H1 (cell line): ENCODE results near the gene PID1. TPM values are rescaled to one million over a fixed set of nuclear protein-coding genes. Genes with fewer than 3 reads are reported as not detected.

Source experiments
- CTCF ChIA-PET: fragments of 300-600 bp; sonication (Branson Sonifier 250); formaldehyde crosslinking; loops from one replicate; lab custom pipeline; 2021; ENCODE audit not compliant: partially characterized antibody; lab: Charles Lee
- POLR2A ChIA-PET: fragments of 300-600 bp; sonication (Branson Sonifier 250); formaldehyde crosslinking; loops from one replicate; lab custom pipeline; 2021; ENCODE audit warnings: inconsistent platforms; ENCODE audit not compliant: partially characterized antibody; lab: Charles Lee
- DNase-seq, 2 experiments: peaks; one replicate each; pipeline versions ENCODE4 v3.0.0 to v3.0.0-alpha.2; 2010 to 2022; ENCODE audit warnings: low spot score in 2 of 2, low read depth in 1 of 2, mixed read lengths in 1 of 2
- FAIRE-seq: peaks from 2 replicates; lab custom pipeline; 2011; peaks lifted over from hg19 to GRCh38; lab: Jason Lieb, UNC
- H2AFZ ChIP-seq: 2 replicates; pipeline ENCODE4 v1.8.1; 2012; ENCODE audit warnings: low read length, inconsistent platforms
- H2AK5ac ChIP-seq: 2 replicates; pipeline ENCODE4 v1.6.1; 2013; ENCODE audit warnings: low read depth, low read length
- H2BK120ac ChIP-seq: replicated peaks from 2 replicates; pipeline ENCODE3; 2013; ENCODE audit warnings: low read depth, low read length, inconsistent platforms
- H2BK12ac ChIP-seq: 2 replicates; pipeline ENCODE4 v1.6.1; 2013; ENCODE audit warnings: low read depth, low read length
- H2BK15ac ChIP-seq: 2 replicates; pipeline ENCODE4 v1.6.1; 2013; ENCODE audit warnings: low read length
- H2BK20ac ChIP-seq: 2 replicates; pipeline ENCODE4 v1.6.1; 2013; ENCODE audit warnings: low read length
- H2BK5ac ChIP-seq: 2 replicates; pipeline ENCODE4 v1.6.1; 2013; ENCODE audit warnings: low read depth, low read length
- H3K14ac ChIP-seq: 2 replicates; pipeline ENCODE4 v1.6.1; 2013; ENCODE audit warnings: inconsistent platforms; ENCODE audit not compliant: insufficient read length
- H3K18ac ChIP-seq: 2 replicates; pipeline ENCODE4 v1.6.1; 2013; ENCODE audit warnings: low read length; ENCODE audit errors: extremely low read depth
- H3K23ac ChIP-seq: 2 replicates; pipeline ENCODE4 v1.6.1; 2013; ENCODE audit warnings: inconsistent platforms; ENCODE audit not compliant: insufficient read length
- H3K23me2 ChIP-seq: 2 replicates; pipeline ENCODE4 v1.6.1; 2013; ENCODE audit warnings: low read depth, low read length
- H3K27ac ChIP-seq: 2 replicates; pipeline ENCODE4 v1.6.1; 2011; ENCODE audit warnings: low read depth, low read length, inconsistent platforms
- H3K27me3 ChIP-seq, 4 experiments: replicated peaks in 1 of 4; 1 replicate in 1 of 4; 2 replicates in 3 of 4; pipeline versions ENCODE4 v1.6.1 to v1.8.1; 2011 to 2013; ENCODE audit warnings: low read length in 3 of 4, mild to moderate bottlenecking in 3 of 4, inconsistent platforms in 2 of 4, mixed read lengths in 2 of 4, moderate library complexity in 1 of 4; ENCODE audit not compliant: control insufficient read depth in 3 of 4, insufficient read depth in 3 of 4; ENCODE audit errors: extremely low read depth in 1 of 4
- H3K36me3 ChIP-seq, 4 experiments: 2 replicates each; pipeline versions ENCODE4 v1.6.1 to v1.8.1; 2011 to 2013; ENCODE audit warnings: mild to moderate bottlenecking in 4 of 4, low read length in 3 of 4, moderate library complexity in 2 of 4, control low read depth in 1 of 4, inconsistent platforms in 1 of 4; ENCODE audit not compliant: insufficient read depth in 4 of 4, control insufficient read depth in 2 of 4
- H3K4ac ChIP-seq: replicated peaks from 2 replicates; pipeline ENCODE3; 2013; ENCODE audit warnings: low read length, low read depth, mixed read lengths, inconsistent platforms; ENCODE audit not compliant: insufficient read length
- H3K4me1 ChIP-seq, 4 experiments: replicated peaks in 1 of 4; 1 replicate in 1 of 4; 2 replicates in 3 of 4; pipeline versions ENCODE4 v1.6.1 to v1.8.1; 2011 to 2013; ENCODE audit warnings: low read length in 3 of 4, inconsistent platforms in 2 of 4, mixed read lengths in 1 of 4; ENCODE audit not compliant: insufficient read depth in 4 of 4, control insufficient read depth in 3 of 4
- H3K4me2 ChIP-seq, 2 experiments: 2 replicates each; pipeline versions ENCODE4 v1.6.1 to v1.8.1; 2011 to 2013; ENCODE audit warnings: low read depth in 2 of 2, low read length in 2 of 2, control low read depth in 1 of 2, inconsistent platforms in 1 of 2, mild to moderate bottlenecking in 1 of 2; ENCODE audit not compliant: insufficient read depth in 1 of 2
- H3K4me3 ChIP-seq, 4 experiments: fragments of 200-600, 300-600 bp in 1 of 4; sonication (generic), shearing (Covaris generic), sonication (Bioruptor Twin) in 1 of 4; 2 replicates each; pipeline versions ENCODE4 v1.5.1 to v1.8.1; 2011 to 2016; ENCODE audit warnings: low read length in 4 of 4, low read depth in 3 of 4, control low read depth in 2 of 4, inconsistent platforms in 2 of 4, mild to moderate bottlenecking in 2 of 4, mixed read lengths in 1 of 4, moderate library complexity in 1 of 4; ENCODE audit not compliant: insufficient read depth in 2 of 4; ENCODE audit errors: extremely low read depth in 1 of 4
- H3K56ac ChIP-seq: replicated peaks from 2 replicates; pipeline ENCODE3; 2013; ENCODE audit warnings: low read depth, mild to moderate bottlenecking, mixed read lengths, low read length, inconsistent platforms; ENCODE audit not compliant: insufficient read length
- H3K79me1 ChIP-seq: 2 replicates; pipeline ENCODE4 v1.6.1; 2013; ENCODE audit warnings: low read depth, low read length, control low read depth
- H3K79me2 ChIP-seq, 2 experiments: 2 replicates each; pipeline versions ENCODE4 v1.6.1 to v1.8.1; 2012 to 2013; ENCODE audit warnings: low read length in 2 of 2, mild to moderate bottlenecking in 2 of 2, inconsistent platforms in 1 of 2; ENCODE audit not compliant: insufficient read depth in 2 of 2, control insufficient read depth in 1 of 2
- H3K9ac ChIP-seq, 4 experiments: replicated peaks in 1 of 4; 1 replicate in 1 of 4; 2 replicates in 3 of 4; pipeline versions ENCODE4 v1.6.1 to v1.8.1; 2011 to 2013; ENCODE audit warnings: low read depth in 3 of 4, low read length in 3 of 4, control low read depth in 2 of 4, mild to moderate bottlenecking in 2 of 4, moderate library complexity in 2 of 4, inconsistent platforms in 1 of 4; ENCODE audit errors: extremely low read depth in 1 of 4
- H3K9me3 ChIP-seq, 2 experiments: 2 replicates each; pipeline versions ENCODE4 v1.6.1 to v1.8.1; 2012 to 2013; ENCODE audit warnings: mild to moderate bottlenecking in 2 of 2, moderate library complexity in 2 of 2, control low read depth in 1 of 2, inconsistent platforms in 1 of 2, low read depth in 1 of 2, low read length in 1 of 2, mixed read lengths in 1 of 2; ENCODE audit not compliant: insufficient read depth in 2 of 2
- H4K20me1 ChIP-seq, 2 experiments: replicated peaks in 1 of 2; 2 replicates each; pipeline versions ENCODE3 to v1.8.1; 2011 to 2013; ENCODE audit warnings: inconsistent platforms in 2 of 2, low read length in 2 of 2, mild to moderate bottlenecking in 1 of 2; ENCODE audit not compliant: insufficient read depth in 2 of 2, control insufficient read depth in 1 of 2
- H4K5ac ChIP-seq: 2 replicates; pipeline ENCODE4 v1.6.1; 2013; ENCODE audit warnings: low read length, low read depth, mixed read lengths, inconsistent platforms; ENCODE audit not compliant: insufficient read length
- H4K8ac ChIP-seq: 2 replicates; pipeline ENCODE4 v1.8.0; 2013; ENCODE audit warnings: mild to moderate bottlenecking, moderate library complexity, low read length, inconsistent platforms; ENCODE audit not compliant: insufficient read depth; ENCODE audit errors: extremely low read depth
- H4K91ac ChIP-seq: replicated peaks from 2 replicates; pipeline ENCODE3; 2013; ENCODE audit warnings: low read length, mixed read lengths, inconsistent platforms; ENCODE audit not compliant: insufficient read length
- BCL11A ChIP-seq, 2 experiments: IDR thresholded peaks; one replicate each; pipeline ENCODE4 v1.6.1; 2011; ENCODE audit warnings: low read depth in 2 of 2, low read length in 2 of 2, mild to moderate bottlenecking in 2 of 2
- HDAC6 ChIP-seq: IDR thresholded peaks from one replicate; pipeline ENCODE4 v1.7.1; 2012; ENCODE audit warnings: low read depth, mild to moderate bottlenecking, inconsistent platforms, low read length, moderate library complexity
- RXRA ChIP-seq: IDR thresholded peaks from 2 replicates; pipeline ENCODE4 v1.6.1; 2011; ENCODE audit warnings: low read depth, mild to moderate bottlenecking, low read length, moderate library complexity; ENCODE audit not compliant: insufficient read depth
- SP2 ChIP-seq: IDR thresholded peaks from 2 replicates; pipeline ENCODE4 v1.6.1; 2012; ENCODE audit warnings: mild to moderate bottlenecking, low read length, inconsistent platforms
- WGBS, 2 experiments: shearing (Covaris generic) in 1 of 2; methylation state at CpG; one replicate each; pipeline versions ENCODE4 v1.1.6 to v1.1.7; 2013 to 2015; ENCODE audit warnings: low lambda C conversion rate in 2 of 2, mixed read lengths in 2 of 2, inconsistent platforms in 1 of 2, low coverage in 1 of 2, missing lambda C conversion rate in 1 of 2; ENCODE audit not compliant: insufficient replicate concordance in 2 of 2, insufficient coverage in 1 of 2, insufficient read length in 1 of 2; ENCODE audit errors: extremely low coverage in 1 of 2, missing lambda C conversion rate in 1 of 2; 5-methylcytosine and 5-hydroxymethylcytosine counted together
- polyA plus RNA-seq, 7 experiments: library from polyadenylated mRNA; depleted of rRNA in 3 of 7; stranded (reverse) in 5 of 7; unstranded in 2 of 7; fragments of >200 nt in 5 of 7; fragments of 200-250 nt in 2 of 7; gene quantifications; 1 replicate in 5 of 7; 2 replicates in 1 of 7; 4 replicates in 1 of 7; pipeline versions ENCODE4 v1.2.1 to v1.2.3, GENCODE V29; 2011 to 2013; ENCODE audit warnings: missing spikeins in 2 of 7, mixed read lengths in 2 of 7
- total RNA-seq: library from RNA; stranded (reverse); fragmentation: NEBNext Ultra II Directional; extraction: Animal tissue kit (Norgen Biotek cat#: 25700); gene quantifications from 2 replicates; pipeline ENCODE4 v1.2.1, GENCODE V29; 2021

Gene PID1
- total and polyA plus RNA-seq, 2 of the 8 experiments (the other 6 are each of a cell fraction or from before 2014, with no cell fraction given) = 1.5 to 3.3 TPM

DNA sequence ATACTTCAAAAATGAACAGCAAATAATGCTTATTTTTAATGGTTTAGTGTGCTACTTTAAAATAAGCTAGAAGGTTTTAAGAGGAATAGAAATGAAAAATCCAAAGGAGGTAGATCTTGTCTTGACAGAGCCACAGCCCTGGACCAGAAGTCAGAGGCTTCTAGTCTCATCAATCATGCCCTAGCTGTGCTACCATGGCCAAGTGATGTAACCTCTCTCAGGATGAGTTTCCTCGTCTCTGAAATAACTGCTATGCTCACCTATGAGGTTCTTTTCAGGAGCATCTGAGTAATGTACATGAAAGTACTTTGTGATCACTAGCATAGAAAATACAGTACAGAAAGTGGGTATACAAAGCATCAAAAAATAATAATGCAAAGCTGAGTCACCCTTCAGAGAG, 248.4 kb downstream of the PID1 start:
- no peak overlapping the region for H3K4me3 ChIP-seq
- no peaks in the 10 kb centered on the region for H4K20me1 ChIP-seq
- no peak for DNase-seq
- H2BK120ac ChIP-seq = no peak overlapping the region
- no peak overlapping the region for H2AK5ac ChIP-seq
- no peaks in the 10 kb centered on the region for H3K79me2 ChIP-seq
- TF ChIP-seq RXRA = no peak
- no peak for TF ChIP-seq HDAC6
- TF ChIP-seq SP2 = no peak
- no peak for TF ChIP-seq BCL11A (IDR thresholded peaks at IDR 0.05; ENCODE audit: low read depth in 2 of 2, low read length in 2 of 2)
- ChIA-PET CTCF (interaction anchor here (0.7 kb wide), 1 partner anchor 93 kb away, joined by 3 read pairs; no protein-coding TSS in a partner anchor), POLR2A (no interaction called here)
- H3K79me1 ChIP-seq = no peaks in the 10 kb centered on the region
- no peak overlapping the region for H2BK5ac ChIP-seq
- H2BK20ac ChIP-seq = no peak overlapping the region
- no peak overlapping the region for H2BK12ac ChIP-seq
- H3K27ac ChIP-seq = no peak overlapping the region
- no peak overlapping the region for H2AFZ ChIP-seq
- no peak overlapping the region for H3K18ac ChIP-seq
- H3K23ac ChIP-seq = no peak overlapping the region
- no peaks in the 10 kb centered on the region for H3K36me3 ChIP-seq
- H3K14ac ChIP-seq = no peak overlapping the region
- 86% methylated on average over 1 of the region's 1 CpG; no CpG with 5 or more reads in 1 of the 2 experiments for WGBS, 2 experiments
- H2BK15ac ChIP-seq = no peak overlapping the region
- no peak overlapping the region for H4K8ac ChIP-seq
- H3K27me3 ChIP-seq = no peaks in the 10 kb centered on the region
- H4K5ac ChIP-seq = no peak overlapping the region
- no peak overlapping the region for H4K91ac ChIP-seq
- H3K4me1 ChIP-seq = no peaks in the 10 kb centered on the region
- H3K9me3 ChIP-seq = no peaks in the 10 kb centered on the region
- H3K23me2 ChIP-seq = no peaks in the 10 kb centered on the region; the same call in 1 of the 2 replicates
- no peak overlapping the region for H3K4ac ChIP-seq
- FAIRE-seq = no peak
- H3K9ac ChIP-seq = no peak overlapping the region
- no peak overlapping the region for H3K4me2 ChIP-seq
- no peak overlapping the region for H3K56ac ChIP-seq
